HG02623 (cell line): ENCODE results near the gene BFSP2.
"Not testable (repeated sequence)": the region's sequence is repeated elsewhere in the genome, so short reads cannot be mapped to it uniquely, and the experiment has no call there.

ENCODE experiments used
- ATAC-seq: cut with Tn5 transposase; IDR thresholded peaks from one replicate; pipeline ENCODE4 v1.9.1; 2021; ENCODE audit warnings: moderate library complexity; ENCODE audit not compliant: unreplicated experiment

BFSP2 gene

GRCh38 chr3:133506215-133506901, 106.5 kb downstream of the BFSP2 start:
- peak; percentile 93 for ATAC-seq

GRCh38 chr3:133509488-133509887, 109.6 kb downstream of the BFSP2 start:
- no peak for ATAC-seq

- no peak for ATAC-seq
These were observed 112.7 kb downstream of the BFSP2 start for GRCh38 chr3:133512416-133513089.

- no peak for ATAC-seq
These were observed 114.6 kb downstream of the BFSP2 start for GRCh38 chr3:133514418-133514817.

GRCh38 chr3:133515127-133515526, 115.3 kb downstream of the BFSP2 start:
- no peak for ATAC-seq

- no peak for ATAC-seq
These were observed 120.4 kb downstream of the BFSP2 start for GRCh38 chr3:133520286-133520685.

- ATAC-seq, result not testable (repeated sequence)
These were observed 121.1 kb downstream of the BFSP2 start for GRCh38 chr3:133520938-133521337.

- ATAC-seq, result no peak
These were observed 122.1 kb downstream of the BFSP2 start for GRCh38 chr3:133521946-133522345.

- ATAC-seq, result not testable (repeated sequence)
These were observed 123.9 kb downstream of the BFSP2 start for GRCh38 chr3:133523758-133524157.
